Measurements from ENCODE around the gene NCAM1. TPM values are rescaled to one million over a fixed set of nuclear protein-coding genes. Genes with fewer than 3 reads are reported as not detected.

The NCAM1 gene
- total and polyA plus RNA-seq, 9 of the 15 experiments (the other 6 are each of a cell fraction or from before 2014, with no cell fraction given), result 0.09 to 0.23 TPM; not detected in 7

DNA sequence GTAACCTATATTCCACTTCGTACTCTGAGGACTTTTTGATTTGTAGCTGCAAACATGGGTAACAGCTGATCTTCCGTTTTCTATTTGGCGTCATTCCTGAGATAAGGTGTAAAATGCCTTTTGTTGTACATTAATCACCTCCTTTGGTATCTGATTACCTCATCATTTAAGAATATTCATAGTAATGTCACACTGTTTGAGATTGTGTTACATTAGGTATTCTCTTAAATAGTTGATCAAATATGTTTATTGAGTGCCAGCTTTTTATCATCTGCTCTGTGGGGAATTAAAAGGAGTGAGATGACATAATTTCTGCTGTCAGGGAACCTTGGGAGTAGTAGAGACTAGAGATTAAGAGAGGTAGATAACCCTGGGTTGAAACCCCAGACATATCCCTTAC, 5.9 kb downstream of the NCAM1 start (continued):
- TF ChIP-seq, protein P1, sequence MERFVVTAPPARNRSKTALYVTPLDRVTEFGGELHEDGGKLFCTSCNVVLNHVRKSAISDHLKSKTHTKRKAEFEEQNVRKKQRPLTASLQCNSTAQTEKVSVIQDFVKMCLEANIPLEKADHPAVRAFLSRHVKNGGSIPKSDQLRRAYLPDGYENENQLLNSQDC (CRISPR knock-in tag; IDR thresholded peaks at IDR 0.05), result no peak
- TF ChIP-seq, protein P2, sequence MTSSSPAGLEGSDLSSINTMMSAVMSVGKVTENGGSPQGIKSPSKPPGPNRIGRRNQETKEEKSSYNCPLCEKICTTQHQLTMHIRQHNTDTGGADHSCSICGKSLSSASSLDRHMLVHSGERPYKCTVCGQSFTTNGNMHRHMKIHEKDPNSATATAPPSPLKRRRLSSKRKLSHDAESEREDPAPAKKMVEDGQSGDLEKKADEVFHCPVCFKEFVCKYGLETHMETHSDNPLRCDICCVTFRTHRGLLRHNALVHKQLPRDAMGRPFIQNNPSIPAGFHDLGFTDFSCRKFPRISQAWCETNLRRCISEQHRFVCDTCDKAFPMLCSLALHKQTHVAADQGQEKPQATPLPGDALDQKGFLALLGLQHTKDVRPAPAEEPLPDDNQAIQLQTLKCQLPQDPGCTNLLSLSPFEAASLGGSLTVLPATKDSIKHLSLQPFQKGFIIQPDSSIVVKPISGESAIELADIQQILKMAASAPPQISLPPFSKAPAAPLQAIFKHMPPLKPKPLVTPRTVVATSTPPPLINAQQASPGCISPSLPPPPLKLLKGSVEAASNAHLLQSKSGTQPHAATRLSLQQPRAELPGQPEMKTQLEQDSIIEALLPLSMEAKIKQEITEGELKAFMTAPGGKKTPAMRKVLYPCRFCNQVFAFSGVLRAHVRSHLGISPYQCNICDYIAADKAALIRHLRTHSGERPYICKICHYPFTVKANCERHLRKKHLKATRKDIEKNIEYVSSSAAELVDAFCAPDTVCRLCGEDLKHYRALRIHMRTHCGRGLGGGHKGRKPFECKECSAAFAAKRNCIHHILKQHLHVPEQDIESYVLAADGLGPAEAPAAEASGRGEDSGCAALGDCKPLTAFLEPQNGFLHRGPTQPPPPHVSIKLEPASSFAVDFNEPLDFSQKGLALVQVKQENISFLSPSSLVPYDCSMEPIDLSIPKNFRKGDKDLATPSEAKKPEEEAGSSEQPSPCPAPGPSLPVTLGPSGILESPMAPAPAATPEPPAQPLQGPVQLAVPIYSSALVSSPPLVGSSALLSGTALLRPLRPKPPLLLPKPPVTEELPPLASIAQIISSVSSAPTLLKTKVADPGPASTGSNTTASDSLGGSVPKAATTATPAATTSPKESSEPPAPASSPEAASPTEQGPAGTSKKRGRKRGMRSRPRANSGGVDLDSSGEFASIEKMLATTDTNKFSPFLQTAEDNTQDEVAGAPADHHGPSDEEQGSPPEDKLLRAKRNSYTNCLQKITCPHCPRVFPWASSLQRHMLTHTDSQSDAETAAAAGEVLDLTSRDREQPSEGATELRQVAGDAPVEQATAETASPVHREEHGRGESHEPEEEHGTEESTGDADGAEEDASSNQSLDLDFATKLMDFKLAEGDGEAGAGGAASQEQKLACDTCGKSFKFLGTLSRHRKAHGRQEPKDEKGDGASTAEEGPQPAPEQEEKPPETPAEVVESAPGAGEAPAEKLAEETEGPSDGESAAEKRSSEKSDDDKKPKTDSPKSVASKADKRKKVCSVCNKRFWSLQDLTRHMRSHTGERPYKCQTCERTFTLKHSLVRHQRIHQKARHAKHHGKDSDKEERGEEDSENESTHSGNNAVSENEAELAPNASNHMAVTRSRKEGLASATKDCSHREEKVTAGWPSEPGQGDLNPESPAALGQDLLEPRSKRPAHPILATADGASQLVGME (CRISPR knock-in tag; IDR thresholded peaks at IDR 0.05), result no peak

DNA sequence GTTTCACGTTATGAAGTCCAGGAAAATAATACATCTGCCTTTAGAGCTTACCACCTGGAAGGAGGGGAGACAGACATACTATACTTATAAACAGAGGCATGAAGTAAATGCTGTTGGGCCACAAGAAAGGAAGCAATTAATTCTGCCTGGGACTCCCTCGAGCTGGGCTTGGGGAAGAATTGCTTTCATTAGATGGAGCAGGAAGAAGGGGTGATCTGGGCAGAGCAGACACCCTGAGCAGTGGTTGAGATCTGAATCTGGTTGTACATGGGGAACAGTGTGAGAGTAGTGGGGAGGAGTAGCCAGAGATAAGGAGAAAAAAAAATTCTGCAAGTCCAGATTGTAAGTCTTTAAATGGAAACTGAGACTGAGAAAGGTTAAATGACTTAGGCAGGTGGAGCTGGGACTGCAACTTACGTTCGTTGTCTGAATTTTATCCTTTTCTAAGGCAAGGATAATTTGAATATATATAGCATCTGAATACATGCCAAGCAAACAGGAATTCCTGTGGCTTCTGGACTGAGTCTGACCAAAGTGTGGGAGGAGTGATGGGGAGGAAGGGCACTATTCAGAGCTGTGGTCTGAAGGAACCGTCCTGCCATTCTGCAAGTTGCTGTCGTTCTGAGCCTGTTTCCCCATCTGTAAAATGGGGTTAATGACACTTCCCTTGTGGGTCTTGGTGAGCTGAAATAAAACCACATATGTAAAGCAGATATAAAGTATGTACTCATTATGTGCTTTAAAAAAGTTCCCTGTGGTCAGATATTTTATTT, 7.9 kb downstream of the NCAM1 start:
- Histone ChIP-seq H3K4me1 (replicated peaks in 1 of 2; ENCODE audit: control insufficient read depth in 2 of 2, insufficient read depth in 2 of 2, low read length in 2 of 2) (no peaks in the 10 kb centered on the region), H3K9me3 (replicated peaks; ENCODE audit: control insufficient read depth, insufficient read depth, low read depth, low read length) (no peaks in the 10 kb centered on the region), H3K36me3 (ENCODE audit: control insufficient read depth, insufficient read depth, low read length) (no peaks in the 10 kb centered on the region), H3K27me3 (ENCODE audit: control insufficient read depth in 2 of 2, insufficient read depth in 2 of 2, low read length in 2 of 2) (no peaks in the 10 kb centered on the region), H3K4me3 (no peak overlapping the region), H2AFZ (ENCODE audit: low read depth, low read length) (no peak overlapping the region), H3K9me1 (ENCODE audit: control insufficient read depth, insufficient read depth, low read length) (no peaks in the 10 kb centered on the region), H4K20me1 (replicated peaks; ENCODE audit: control insufficient read depth, insufficient read depth, low read length) (no peaks in the 10 kb centered on the region), H3K4me2 (ENCODE audit: insufficient read depth, low read length) (no peak overlapping the region), H3K27ac (ENCODE audit: extremely low read depth, low read depth, low read length) (no peak overlapping the region), H3K9ac (ENCODE audit: insufficient read depth in 1 of 2, low read depth in 2 of 2, low read length in 2 of 2) (no peak overlapping the region), H3K79me2 (ENCODE audit: control insufficient read depth, insufficient read depth, low read length) (no peaks in the 10 kb centered on the region)
- no peak for FAIRE-seq
- TF ChIP-seq ZFP36 (IDR thresholded peaks at IDR 0.05; ENCODE audit: low read depth, low read length, partially characterized antibody) (no peak), MNT (conservative IDR thresholded peaks at IDR 0.05) (no peak), ZNF717 (CRISPR knock-in tag; IDR thresholded peaks at IDR 0.05) (no peak), ZNF263 (CRISPR knock-in tag; IDR thresholded peaks at IDR 0.05; ENCODE audit: borderline replicate concordance) (0 out of 2 replicates have a peak, but pooled peaks have one; percentile 17), ZKSCAN1 (IDR thresholded peaks at IDR 0.05; ENCODE audit: low read depth, low read length) (no peak), MAFF (IDR thresholded peaks at IDR 0.05; ENCODE audit: low read length) (no peak)
- intact Hi-C loops (cut with micrococcal nuclease), result no loop called here
- BruUV-seq (replicated peaks), result no TSS peak
- ChIA-PET POLR2A (interaction anchor here (0.6 kb wide), 1 partner anchor 329 kb away, joined by 3 read pairs; no protein-coding TSS in a partner anchor), CTCF (ENCODE audit: low intra/inter-chr PET ratio) (no interaction called here)
- in situ Hi-C loops (cut with MboI), result no loop called here
- 0% methylated on average over 6 of the region's 6 CpGs for WGBS (ENCODE audit: insufficient coverage, low coverage, missing lambda C conversion rate)
- no peak for ATAC-seq
- DNase-seq (ENCODE audit: extremely low read depth in 1 of 4, low spot score in 3 of 4), result no peak

Data from K562 (cell line).